ENCODE results near the gene RAB11FIP3. TPM values are rescaled to one million over a fixed set of nuclear protein-coding genes. Genes with fewer than 3 reads are reported as not detected.

Gene RAB11FIP3
- total and polyA plus RNA-seq, 10 of the 15 experiments (the other 5 are each of a cell fraction or from before 2014, with no cell fraction given): 1.2 to 27.3 (median 7.7) TPM

- Histone ChIP-seq H3K9ac (ENCODE audit: control insufficient read depth, insufficient read depth, low read length) (no peak overlapping the region), H3K79me2 (ENCODE audit: control insufficient read depth, insufficient read depth, low read length) (no peaks in the 10 kb centered on the region), H3K4me1 (ENCODE audit: control insufficient read depth, insufficient read depth, low read length) (no peaks in the 10 kb centered on the region), H3K4me2 (ENCODE audit: control insufficient read depth, insufficient read depth) (no peak overlapping the region), H3K9me3 (replicated peaks; ENCODE audit: control insufficient read depth, insufficient read depth, low read length) (no peaks in the 10 kb centered on the region), H4K20me1 (ENCODE audit: control insufficient read depth, insufficient read depth) (no peaks in the 10 kb centered on the region), H3K36me3 (ENCODE audit: control insufficient read depth in 2 of 2, insufficient read depth in 2 of 2, low read length in 1 of 2) (peaks cover 5 to 8% of the 10 kb centered on the region in 2 experiments; a peak in 3 of 4 replicates), H2AFZ (ENCODE audit: control insufficient read depth, low read depth, low read length) (no peak overlapping the region), H3K27me3 (replicated peaks in 1 of 2; ENCODE audit: control insufficient read depth in 2 of 2, insufficient read depth in 2 of 2, low read length in 1 of 2) (no peaks in the 10 kb centered on the region), H3K4me3 (no peak overlapping the region), H3K27ac (ENCODE audit: control insufficient read depth, insufficient read depth) (no peak overlapping the region)
- WGBS (ENCODE audit: insufficient coverage, insufficient replicate concordance, low lambda C conversion rate, missing lambda C conversion rate): 89% methylated on average over 15 of the region's 19 CpGs
- ChIA-PET POLR2A (interaction anchor here (0.5 kb wide), 1 partner anchor 292 kb away, joined by 4 read pairs; no protein-coding TSS in a partner anchor), SMC1A (ENCODE audit: uncharacterized antibody, unreplicated experiment) (no interaction called here), CTCF (no interaction called here), RAD21 (ENCODE audit: unreplicated experiment) (no interaction called here)
- in situ Hi-C loops (cut with MboI) (no loop called here), intact Hi-C loops (cut with micrococcal nuclease; ENCODE audit: unreplicated experiment) (no loop called here)
- no TSS peak for BruUV-seq (replicated peaks)
- ATAC-seq: no peak
- no peak for FAIRE-seq
- TF ChIP-seq ZBTB40 (IDR thresholded peaks at IDR 0.05; ENCODE audit: borderline replicate concordance): no peak
- no peak for TF ChIP-seq JUND (IDR thresholded peaks at IDR 0.05; ENCODE audit: low read depth, low read length)
- no peak for TF ChIP-seq IKZF1 (conservative IDR thresholded peaks at IDR 0.05)
- no peak for TF ChIP-seq ETV6 (conservative IDR thresholded peaks at IDR 0.05 in 1 of 2, IDR thresholded peaks at IDR 0.05 in 1 of 2; ENCODE audit: borderline replicate concordance in 1 of 2, low read depth in 1 of 2)
- no peak for TF ChIP-seq STAT1 (conservative IDR thresholded peaks at IDR 0.05)
- no peak for TF ChIP-seq CTCF (IDR thresholded peaks at IDR 0.05 in 2 of 3, conservative IDR thresholded peaks at IDR 0.05 in 1 of 3; ENCODE audit: control insufficient read depth in 2 of 3, extremely low read depth in 1 of 3, insufficient read depth in 1 of 3, low read depth in 3 of 3, low read length in 3 of 3)
- no peak for TF ChIP-seq CBFB (IDR thresholded peaks at IDR 0.05; ENCODE audit: low read depth)
- no peak for TF ChIP-seq CBX3 (IDR thresholded peaks at IDR 0.05; ENCODE audit: borderline replicate concordance, low read depth)
- no peak for TF ChIP-seq NKRF (conservative IDR thresholded peaks at IDR 0.05)
- no peak for TF ChIP-seq IKZF2 (IDR thresholded peaks at IDR 0.05)
- TF ChIP-seq POLR2AphosphoS5 (IDR thresholded peaks at IDR 0.05; ENCODE audit: low read length): no peak
- TF ChIP-seq ATF3 (IDR thresholded peaks at IDR 0.05; ENCODE audit: borderline replicate concordance, extremely low read depth, low read depth, low read length): no peak
- TF ChIP-seq CHD1 (IDR thresholded peaks at IDR 0.05; ENCODE audit: low read depth, low read length): no peak
- no peak for DNase-seq (ENCODE audit: low read depth, low spot score)
Measured at GRCh38 chr16:474420-475122, 49.1 kb downstream of the RAB11FIP3 start.
